ENCODE data around the gene CA7. TPM values are rescaled to one million over a fixed set of nuclear protein-coding genes. Genes with fewer than 3 reads are reported as not detected.

The CA7 gene
- total and polyA plus RNA-seq, 4 donors = 12.8 TPM; not detected in 3

DNA sequence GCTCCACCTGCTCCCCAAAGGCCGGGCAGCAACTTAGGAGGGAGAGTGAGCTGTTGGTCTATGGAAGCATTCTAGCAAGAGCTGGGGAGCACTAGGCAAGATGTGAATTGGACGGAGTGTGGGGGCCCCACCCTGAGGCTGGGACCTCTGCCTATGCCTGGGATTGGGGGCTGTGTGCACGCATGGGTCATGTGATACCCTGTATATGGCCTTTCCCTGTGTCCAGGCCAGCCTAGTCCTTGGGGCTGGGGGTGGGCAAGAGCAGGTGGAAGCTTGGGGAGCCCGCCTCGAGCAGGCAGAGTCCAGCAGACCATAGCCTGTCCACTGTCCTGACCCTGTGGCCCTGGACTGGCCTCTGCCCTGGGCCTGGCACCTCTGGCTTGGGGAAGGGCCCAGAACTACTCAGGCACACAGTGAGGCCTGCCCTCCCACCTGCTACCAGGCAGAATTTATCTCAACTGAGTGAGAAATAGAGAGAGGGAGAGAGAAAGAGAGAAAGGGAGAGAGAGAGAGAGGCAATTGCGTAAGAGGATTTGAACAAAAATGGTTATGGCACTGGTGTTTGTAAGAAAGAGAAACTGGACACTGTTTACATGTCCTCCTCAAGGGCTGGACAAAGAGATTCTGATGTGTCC is 55.2 kb downstream of the CA7 start:
- Histone ChIP-seq H3K4me3 (ENCODE audit: low read length in 2 of 2) (no peak overlapping the region), H3K27me3 (ENCODE audit: control insufficient read depth in 1 of 2, insufficient read depth in 2 of 2, low read length in 1 of 2) (no peaks in the 10 kb centered on the region), H3K27ac (ENCODE audit: low read depth in 1 of 2, low read length in 2 of 2) (peak overlapping the region; percentile 10 to 49), H3K36me3 (ENCODE audit: control insufficient read depth in 1 of 2, insufficient read depth in 2 of 2, low read length in 1 of 2) (no peaks in the 10 kb centered on the region), H3K9me3 (ENCODE audit: control insufficient read depth, low read length) (no peaks in the 10 kb centered on the region), H3K4me1 (ENCODE audit: control insufficient read depth in 1 of 2, insufficient read depth in 2 of 2, low read length in 2 of 2) (peaks cover 4% of the 10 kb centered on the region in 2 donors)
- DNase-seq (peak in 1 of 2 donors; percentile 61), ATAC-seq (ENCODE audit: low FRiP score) (peak; percentile 52)
- intact Hi-C loops (cut with DNase I) = loop anchor here (2.0 to 10.0 kb wide), 4 partner anchors 25 to 285 kb away; partner anchors contain the start of genes B3GNT9 (in 2 of the 2), FBXL8 (in 1 of the 2), MATCAP1 (in 1 of the 2) and RRAD (in 1 of the 2)
- 67 to 70% methylated on average over 6 of the region's 6 CpGs for WGBS, 2 donors

DNA sequence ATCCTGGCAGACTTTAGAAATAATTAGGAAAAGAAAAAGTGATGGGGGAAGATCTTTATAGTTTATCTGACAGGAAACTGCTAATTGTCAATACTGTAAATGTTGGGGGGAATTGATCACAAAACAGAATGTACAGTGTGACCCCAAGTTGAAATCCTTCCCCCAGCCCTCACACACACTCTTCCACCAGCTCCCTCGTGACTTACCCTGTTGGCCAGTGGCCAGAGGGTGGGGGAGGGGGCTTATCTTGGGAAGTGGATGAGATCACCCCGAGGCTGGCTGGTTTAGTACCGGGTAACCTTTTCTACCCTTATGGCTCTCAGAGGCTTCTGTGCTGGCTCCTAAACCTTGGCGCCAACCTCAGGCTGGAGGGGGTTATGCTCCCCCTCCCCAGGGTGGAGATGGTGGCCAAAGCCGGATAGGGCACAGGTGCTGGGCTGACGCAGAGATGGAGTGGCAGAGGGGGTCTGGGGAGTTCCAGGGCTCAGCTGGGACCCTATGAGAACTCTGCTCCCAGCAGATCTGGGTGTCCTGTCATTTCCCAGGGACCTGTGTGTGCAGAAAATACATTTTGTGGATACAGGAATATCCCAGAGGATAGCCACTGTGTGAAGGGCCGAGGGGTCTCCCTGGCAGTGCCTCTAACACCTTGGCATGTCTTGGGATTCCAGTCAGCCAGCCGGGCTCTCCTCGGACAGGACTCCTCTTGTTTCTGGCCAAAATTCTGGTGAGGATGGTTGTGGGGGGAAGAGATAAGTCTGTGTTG is 55.9 kb downstream of the CA7 start:
- Histone ChIP-seq H3K36me3 (ENCODE audit: control insufficient read depth in 1 of 2, insufficient read depth in 2 of 2, low read length in 1 of 2) (no peaks in the 10 kb centered on the region), H3K27ac (ENCODE audit: low read depth in 1 of 2, low read length in 2 of 2) (peak overlapping the region; percentile 73 to 81), H3K4me3 (ENCODE audit: low read length in 2 of 2) (no peak overlapping the region), H3K27me3 (ENCODE audit: control insufficient read depth in 1 of 2, insufficient read depth in 2 of 2, low read length in 1 of 2) (no peaks in the 10 kb centered on the region), H3K9me3 (ENCODE audit: control insufficient read depth, low read length) (no peaks in the 10 kb centered on the region), H3K4me1 (ENCODE audit: control insufficient read depth in 1 of 2, insufficient read depth in 2 of 2, low read length in 2 of 2) (peaks cover 4% of the 10 kb centered on the region in 2 donors)
- DNase-seq = peak; percentile 86 to 95
- 3 to 4% methylated on average over 9 of the region's 9 CpGs for WGBS, 2 donors
- ATAC-seq (ENCODE audit: low FRiP score) = peak; percentile 53
- intact Hi-C loops (cut with DNase I) = loop anchor here (2.0 to 10.0 kb wide), 5 partner anchors 25 to 285 kb away; partner anchors contain the start of genes B3GNT9 (in 2 of the 2), FBXL8 (in 1 of the 2), MATCAP1 (in 1 of the 2) and RRAD (in 1 of the 2)

DNA sequence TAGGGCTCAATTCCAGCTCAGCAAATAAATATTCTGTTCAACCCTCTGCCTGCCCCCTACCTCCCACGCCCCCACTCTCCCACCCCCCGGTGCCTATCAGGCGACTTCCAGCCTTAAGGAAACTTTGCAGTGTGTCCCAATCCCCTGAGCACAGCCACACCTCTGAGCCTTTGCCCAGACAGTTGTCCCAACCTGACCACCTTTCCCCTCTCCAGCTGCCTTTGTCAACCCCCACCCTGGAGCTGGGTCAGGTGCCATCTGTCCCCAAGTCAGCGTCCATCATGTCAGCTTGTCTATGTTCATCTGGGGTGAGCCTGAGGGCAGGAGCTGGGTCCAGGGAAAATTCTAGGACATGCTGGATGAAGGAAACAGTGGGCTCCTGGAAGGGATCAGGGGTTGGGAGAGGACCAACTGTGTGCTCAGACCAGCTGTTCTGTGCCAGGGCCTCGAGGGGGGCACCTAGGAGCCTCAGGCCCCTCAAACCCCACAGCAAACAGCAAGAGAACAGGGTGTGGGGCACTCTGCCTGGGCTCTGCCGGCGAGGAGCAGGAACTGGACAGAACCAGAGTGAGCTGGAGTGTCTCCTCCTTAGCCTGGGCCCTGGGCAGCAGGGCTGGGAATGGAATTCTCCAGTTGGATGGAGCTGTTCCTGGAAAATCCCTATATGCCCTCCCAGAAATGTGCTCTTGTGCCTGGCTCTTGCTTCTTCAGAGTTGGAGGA is 56.7 kb downstream of the CA7 start:
- intact Hi-C loops (cut with DNase I) = loop anchor here in 1 of 2 donors (5.0 kb wide), 1 partner anchor 116 kb away; no protein-coding TSS in a partner anchor
- DNase-seq = peak; percentile 69 to 77

DNA sequence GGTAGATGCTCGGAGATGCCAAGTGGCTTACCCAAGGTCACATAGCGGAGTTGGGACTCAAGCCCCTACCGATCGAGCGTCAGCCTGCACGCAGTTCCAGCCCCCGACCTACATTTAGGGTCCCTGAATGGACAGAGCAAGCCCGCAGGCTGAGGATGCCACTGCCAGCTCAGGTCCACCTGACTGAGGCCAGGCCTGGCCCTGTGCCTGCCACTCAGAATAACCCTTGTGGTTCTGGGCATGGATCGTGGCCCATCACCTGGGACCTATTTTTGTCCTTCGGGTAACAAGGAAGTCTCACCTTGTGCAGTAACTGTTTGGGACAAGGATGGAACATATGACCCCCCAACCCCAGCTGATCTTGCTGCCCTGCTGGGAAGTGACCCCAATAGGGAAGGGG is 57.4 kb downstream of the CA7 start:
- H3K27me3 ChIP-seq (ENCODE audit: control insufficient read depth in 1 of 2, insufficient read depth in 2 of 2, low read length in 1 of 2) = no peaks in the 10 kb centered on the region
- 73 to 75% methylated on average over 10 of the region's 10 CpGs for WGBS, 2 donors
- peak overlapping the region; percentile 20 to 95 for H3K27ac ChIP-seq (ENCODE audit: low read depth in 1 of 2, low read length in 2 of 2)
- no peaks in the 10 kb centered on the region for H3K36me3 ChIP-seq (ENCODE audit: control insufficient read depth in 1 of 2, insufficient read depth in 2 of 2, low read length in 1 of 2)
- no peaks in the 10 kb centered on the region for H3K9me3 ChIP-seq (ENCODE audit: control insufficient read depth, low read length)
- intact Hi-C loops (cut with DNase I) = loop anchor here in 1 of 2 donors (5.0 kb wide), 1 partner anchor 116 kb away; no protein-coding TSS in a partner anchor
- H3K4me3 ChIP-seq (ENCODE audit: low read length in 2 of 2) = no peak overlapping the region
- no peak for ATAC-seq (ENCODE audit: low FRiP score)
- peaks cover 4% of the 10 kb centered on the region in 2 donors for H3K4me1 ChIP-seq (ENCODE audit: control insufficient read depth in 1 of 2, insufficient read depth in 2 of 2, low read length in 2 of 2)
- peak in 1 of 2 donors; percentile 62 for DNase-seq

More for the DNA sequence above, 56.7 kb downstream of the CA7 start:
- Histone ChIP-seq H3K27me3 (ENCODE audit: control insufficient read depth in 1 of 2, insufficient read depth in 2 of 2, low read length in 1 of 2) (no peaks in the 10 kb centered on the region), H3K27ac (ENCODE audit: low read depth in 1 of 2, low read length in 2 of 2) (peak overlapping the region; percentile 73 to 95), H3K4me1 (ENCODE audit: control insufficient read depth in 1 of 2, insufficient read depth in 2 of 2, low read length in 2 of 2) (peaks cover 4% of the 10 kb centered on the region in 2 donors), H3K4me3 (ENCODE audit: low read length in 2 of 2) (no peak overlapping the region), H3K36me3 (ENCODE audit: control insufficient read depth in 1 of 2, insufficient read depth in 2 of 2, low read length in 1 of 2) (no peaks in the 10 kb centered on the region), H3K9me3 (ENCODE audit: control insufficient read depth, low read length) (no peaks in the 10 kb centered on the region)
- peak; percentile 77 for ATAC-seq (ENCODE audit: low FRiP score)
- WGBS, 2 donors = 4 to 9% methylated on average over 7 of the region's 7 CpGs

DNA sequence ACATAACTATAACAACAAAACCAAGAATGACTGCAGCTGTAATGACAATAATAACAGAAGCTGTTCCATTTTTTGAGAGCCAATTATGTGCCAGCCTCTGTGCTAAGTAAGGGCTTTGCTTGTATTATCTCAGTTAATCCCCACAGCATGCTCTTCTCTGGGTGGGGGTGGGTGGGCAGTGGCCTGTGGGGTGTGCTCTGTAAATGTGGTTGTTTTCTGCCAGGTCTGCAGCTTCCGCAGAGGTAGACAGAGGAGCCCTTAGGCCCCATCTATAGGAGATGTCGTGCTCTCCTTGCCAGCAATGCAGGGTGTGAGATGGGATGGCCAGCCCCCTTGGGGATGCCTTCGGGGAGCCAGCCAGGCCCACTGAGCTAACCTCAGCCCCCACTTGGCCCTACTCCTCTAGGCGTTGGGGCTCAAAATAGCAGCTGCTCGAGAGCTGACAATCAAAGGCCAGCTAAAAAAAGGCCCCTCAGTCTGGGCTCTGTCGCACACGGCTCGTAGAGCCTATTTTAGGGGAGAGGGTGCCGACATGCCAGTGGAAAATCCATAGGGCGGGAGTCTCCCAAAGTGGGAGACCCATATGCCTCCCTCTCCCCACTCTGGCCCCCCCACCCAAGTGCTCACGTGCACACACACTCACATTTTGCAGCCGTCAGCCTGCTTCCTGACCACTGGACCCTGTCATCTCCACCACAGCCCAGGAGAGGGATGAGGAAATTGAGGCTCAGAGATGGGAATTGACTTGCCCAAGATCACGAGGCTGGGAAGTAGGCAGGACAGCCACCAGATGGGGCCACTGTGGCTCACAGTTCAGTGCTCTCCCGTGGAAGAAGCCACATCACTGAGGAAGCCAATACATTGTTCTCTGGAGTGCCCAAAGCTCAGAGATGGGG is 58.7 kb downstream of the CA7 start:
- H3K9me3 ChIP-seq (ENCODE audit: control insufficient read depth, low read length) = no peaks in the 10 kb centered on the region
- H3K4me3 ChIP-seq (ENCODE audit: low read length in 2 of 2) = no peak overlapping the region
- ATAC-seq (ENCODE audit: low FRiP score) (no peak), DNase-seq (peak in 1 of 2 donors; percentile 69)
- intact Hi-C loops (cut with DNase I) = loop anchor here in 1 of 2 donors (1.0 to 5.0 kb wide), 2 partner anchors 20 to 114 kb away; no protein-coding TSS in a partner anchor
- H3K27me3 ChIP-seq (ENCODE audit: control insufficient read depth in 1 of 2, insufficient read depth in 2 of 2, low read length in 1 of 2) = no peaks in the 10 kb centered on the region
- no peaks in the 10 kb centered on the region for H3K36me3 ChIP-seq (ENCODE audit: control insufficient read depth in 1 of 2, insufficient read depth in 2 of 2, low read length in 1 of 2)
- WGBS, 2 donors = 5 to 16% methylated on average over 13 to 14 of the region's 14 CpGs
- H3K27ac ChIP-seq (ENCODE audit: low read depth in 1 of 2, low read length in 2 of 2) = peak overlapping the region; percentile 60 to 86
- H3K4me1 ChIP-seq (ENCODE audit: control insufficient read depth in 1 of 2, insufficient read depth in 2 of 2, low read length in 2 of 2) = peaks cover 4% of the 10 kb centered on the region in 2 donors

Other genes starting within 250 kb of the CA7 start
- 10 to 100 TPM; 24.9 to 49.1 TPM for gene CMTM3, start 239.7 kb upstream of the CA7 start, total RNA-seq
- gene CMTM3, start 239.7 kb upstream of the CA7 start, polyA plus RNA-seq = 10 to 100 TPM; 29.5 to 29.9 TPM
- 10 to 100 TPM; 16.5 to 24.9 TPM for gene CMTM4, start 147.7 kb upstream of the CA7 start, total RNA-seq
- 10 to 100 TPM in 1 of 2 donors, 1 to 10 TPM in 1; 8.9 to 10.4 TPM for gene CMTM4, start 147.7 kb upstream of the CA7 start, polyA plus RNA-seq
- gene DYNC1LI2, start 92.8 kb upstream of the CA7 start, total RNA-seq = 100 to 1,000 TPM; 166 to 169 TPM
- 100 to 1,000 TPM in 1 of 2 donors, 10 to 100 TPM in 1; 78.3 to 121 TPM for gene DYNC1LI2, start 92.8 kb upstream of the CA7 start, polyA plus RNA-seq
- not detected for gene TERB1, start 42.8 kb upstream of the CA7 start, total RNA-seq
- gene TERB1, start 42.8 kb upstream of the CA7 start, polyA plus RNA-seq = not detected
- 10 to 100 TPM; 40.8 to 46.2 TPM for gene NAE1, start 13.4 kb upstream of the CA7 start, total RNA-seq
- 10 to 100 TPM; 41.7 to 42.9 TPM for gene NAE1, start 13.4 kb upstream of the CA7 start, polyA plus RNA-seq
- gene PDP2, start 36.1 kb downstream of the CA7 start, total RNA-seq = 10 to 100 TPM in 1 of 2 donors, 1 to 10 TPM in 1; 8.9 to 10.9 TPM
- gene PDP2, start 36.1 kb downstream of the CA7 start, polyA plus RNA-seq = 1 to 10 TPM; 2.1 to 2.5 TPM
- gene CDH16, start 74.5 kb downstream of the CA7 start, total RNA-seq = not detected
- under 1 TPM in 1 of 2 donors, not detected in 1; 0.18 TPM for gene CDH16, start 74.5 kb downstream of the CA7 start, polyA plus RNA-seq
- 10 to 100 TPM; 23.6 to 30.1 TPM for gene RRAD, start 81.1 kb downstream of the CA7 start, total RNA-seq
- 10 to 100 TPM; 16.2 to 35.2 TPM for gene RRAD, start 81.1 kb downstream of the CA7 start, polyA plus RNA-seq
- 10 to 100 TPM; 51.9 to 62.4 TPM for gene CIAO2B, start 90.0 kb downstream of the CA7 start, total RNA-seq
- gene CIAO2B, start 90.0 kb downstream of the CA7 start, polyA plus RNA-seq = 100 to 1,000 TPM; 149 to 165 TPM
- gene CES2, start 91.1 kb downstream of the CA7 start, total RNA-seq = 10 to 100 TPM; 32.7 to 42.1 TPM
- gene CES2, start 91.1 kb downstream of the CA7 start, polyA plus RNA-seq = 10 to 100 TPM; 20.5 to 34.4 TPM
- 1 to 10 TPM; 1.0 to 2.4 TPM for gene CES3, start 116.9 kb downstream of the CA7 start, total RNA-seq
- 1 to 10 TPM in 1 of 2 donors, under 1 TPM in 1; 0.15 to 1.5 TPM for gene CES3, start 116.9 kb downstream of the CA7 start, polyA plus RNA-seq
- gene CES4A, start 144.2 kb downstream of the CA7 start, total RNA-seq = 10 to 100 TPM in 1 of 2 donors, 1 to 10 TPM in 1; 5.5 to 14.2 TPM
- gene CES4A, start 144.2 kb downstream of the CA7 start, polyA plus RNA-seq = 10 to 100 TPM in 1 of 2 donors, 1 to 10 TPM in 1; 1.9 to 22.7 TPM
- 10 to 100 TPM; 37.4 to 67.3 TPM for gene CBFB, start 184.7 kb downstream of the CA7 start, total RNA-seq
- gene CBFB, start 184.7 kb downstream of the CA7 start, polyA plus RNA-seq = 10 to 100 TPM; 12.0 to 19.9 TPM

Data from aorta (tissue), 5 donors.